ENCODE measurements around the gene MAJIN. TPM values are rescaled to one million over a fixed set of nuclear protein-coding genes. Genes with fewer than 3 reads are reported as not detected.

Gene MAJIN
- total and polyA plus RNA-seq, 10 of the 15 experiments (the other 5 are each of a cell fraction or from before 2014, with no cell fraction given), result 0.10 TPM; not detected in 9

GRCh38 chr11:65013130-65013887 lies 41.4 kb upstream of the MAJIN start (continued):
- TF ChIP-seq CEBPZ (IDR thresholded peaks at IDR 0.05; ENCODE audit: low read depth, low read length) (no peak), ATF2 (IDR thresholded peaks at IDR 0.05; ENCODE audit: low read length) (no peak), HDAC2 (IDR thresholded peaks at IDR 0.05) (no peak), CREB1 (IDR thresholded peaks at IDR 0.05; ENCODE audit: low read depth) (peak; percentile 63; the same call in 1 of the 2 replicates), SPI1 (IDR thresholded peaks at IDR 0.05; ENCODE audit: borderline replicate concordance, insufficient read depth, low read depth, low read length) (no peak), SMC3 (IDR thresholded peaks at IDR 0.05; ENCODE audit: borderline replicate concordance, low read length) (peak; percentile 80), ZNF687 (IDR thresholded peaks at IDR 0.05) (no peak), LARP7 (IDR thresholded peaks at IDR 0.05) (no peak; the same call in 1 of the 2 replicates), TCF12 (IDR thresholded peaks at IDR 0.05; ENCODE audit: low read depth, low read length) (no peak), ELK1 (IDR thresholded peaks at IDR 0.05; ENCODE audit: low read depth, low read length) (no peak), RAD51 (IDR thresholded peaks at IDR 0.05) (no peak), YY1 (IDR thresholded peaks at IDR 0.05; ENCODE audit: low read depth, low read length) (0 out of 2 replicates have a peak, but pooled peaks have one; percentile 49), ZNF207 (IDR thresholded peaks at IDR 0.05; ENCODE audit: borderline replicate concordance) (peak; percentile 41; the same call in 1 of the 2 replicates), E2F4 (IDR thresholded peaks at IDR 0.05; ENCODE audit: low read depth, low read length) (no peak), CREM (IDR thresholded peaks at IDR 0.05; ENCODE audit: low read depth) (peak; percentile 35; the same call in 1 of the 2 replicates)
